ENCODE results near the gene COLEC12.

Gene COLEC12

GRCh38 chr18:484749-485464 is 15.6 kb downstream of the COLEC12 start:
- H3K27me3 ChIP-seq (ENCODE audit: control insufficient read depth, insufficient read depth, low read length), result no peaks in the 10 kb centered on the region
- no peaks in the 10 kb centered on the region for H3K4me1 ChIP-seq (ENCODE audit: control insufficient read depth, insufficient read depth, low read length)
- H3K4me3 ChIP-seq (ENCODE audit: low read length), result no peak overlapping the region
- H3K9ac ChIP-seq (ENCODE audit: low read length), result no peak overlapping the region
- no peak overlapping the region for H3K27ac ChIP-seq (ENCODE audit: low read depth, low read length)
- no peaks in the 10 kb centered on the region for H3K36me3 ChIP-seq (ENCODE audit: control insufficient read depth, insufficient read depth, low read length)

DNA sequence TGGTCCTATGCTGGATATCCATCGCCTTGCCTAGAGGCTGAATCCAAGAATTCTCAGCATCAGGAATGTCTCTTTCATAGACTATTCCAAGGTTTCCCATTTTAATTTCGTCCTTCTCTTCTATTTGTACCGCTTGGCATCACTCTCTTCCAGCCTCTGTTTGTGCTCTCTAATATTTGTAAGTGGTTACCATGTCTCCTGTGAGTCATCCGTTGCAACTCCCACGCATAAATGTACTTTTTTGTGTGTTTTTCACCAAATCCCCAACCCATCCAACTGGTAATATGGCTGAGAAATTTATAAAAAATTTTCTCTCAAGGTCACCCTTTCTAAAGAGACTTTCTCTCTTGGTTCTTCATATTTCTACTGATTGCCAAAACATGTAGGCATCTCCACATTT is 21.8 kb downstream of the COLEC12 start:
- Histone ChIP-seq H3K4me1 (ENCODE audit: control insufficient read depth, insufficient read depth, low read length) (peaks cover 22% of the 10 kb centered on the region), H3K27me3 (ENCODE audit: control insufficient read depth, insufficient read depth, low read length) (no peaks in the 10 kb centered on the region), H3K36me3 (ENCODE audit: control insufficient read depth, insufficient read depth, low read length) (no peaks in the 10 kb centered on the region), H3K4me3 (ENCODE audit: low read length) (no peak overlapping the region), H3K9ac (ENCODE audit: low read length) (no peak overlapping the region), H3K27ac (ENCODE audit: low read depth, low read length) (no peak overlapping the region)

DNA sequence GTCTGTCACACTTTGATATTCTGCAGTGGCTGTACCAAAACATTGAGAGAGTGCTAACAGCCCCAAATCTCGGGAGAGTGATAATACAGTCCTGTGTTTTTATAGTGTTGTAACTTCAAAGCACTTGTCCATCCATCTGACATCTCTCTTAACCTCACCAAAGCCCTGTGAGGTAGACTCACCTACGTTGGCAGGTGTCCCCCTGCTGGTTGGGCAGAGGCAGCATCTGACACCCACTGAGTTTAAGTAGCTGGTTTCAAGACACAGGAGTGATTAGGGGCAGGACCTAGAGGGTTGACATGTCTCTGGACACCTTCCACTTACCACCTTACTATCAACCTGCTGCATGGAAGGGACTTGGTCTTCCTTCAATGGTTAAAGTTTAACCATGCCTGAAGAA is 22.9 kb downstream of the COLEC12 start:
- Histone ChIP-seq H3K27me3 (ENCODE audit: control insufficient read depth, insufficient read depth, low read length) (no peaks in the 10 kb centered on the region), H3K4me3 (ENCODE audit: low read length) (no peak overlapping the region), H3K9ac (ENCODE audit: low read length) (no peak overlapping the region), H3K36me3 (ENCODE audit: control insufficient read depth, insufficient read depth, low read length) (no peaks in the 10 kb centered on the region), H3K4me1 (ENCODE audit: control insufficient read depth, insufficient read depth, low read length) (peaks cover 22% of the 10 kb centered on the region), H3K27ac (ENCODE audit: low read depth, low read length) (no peak overlapping the region)

DNA sequence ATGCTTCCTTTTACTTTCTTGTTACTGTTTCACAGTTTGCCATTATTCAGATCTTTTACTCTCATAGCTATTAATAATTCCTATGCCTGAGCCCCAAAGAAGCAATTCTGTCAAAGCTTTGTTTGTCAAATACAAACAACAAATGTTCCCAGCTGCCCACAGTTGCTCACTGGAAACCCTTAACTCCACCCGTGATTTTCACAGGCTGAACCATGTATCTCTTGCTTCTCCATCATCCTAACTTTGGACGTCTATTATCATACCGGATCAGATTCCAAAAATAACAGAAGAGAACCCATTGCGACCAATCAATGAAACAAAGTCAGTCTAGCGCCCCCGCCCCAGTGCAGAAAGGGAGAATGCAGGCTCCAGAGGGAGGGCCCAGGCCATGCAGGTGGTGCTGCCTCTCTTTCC is 24.2 kb downstream of the COLEC12 start:
- peaks cover 22% of the 10 kb centered on the region for H3K4me1 ChIP-seq (ENCODE audit: control insufficient read depth, insufficient read depth, low read length)
- no peak overlapping the region for H3K9ac ChIP-seq (ENCODE audit: low read length)
- H3K4me3 ChIP-seq (ENCODE audit: low read length), result no peak overlapping the region
- no peak overlapping the region for H3K27ac ChIP-seq (ENCODE audit: low read depth, low read length)
- no peaks in the 10 kb centered on the region for H3K27me3 ChIP-seq (ENCODE audit: control insufficient read depth, insufficient read depth, low read length)
- H3K36me3 ChIP-seq (ENCODE audit: control insufficient read depth, insufficient read depth, low read length), result no peaks in the 10 kb centered on the region

- peak overlapping the region; percentile 67 for H3K27ac ChIP-seq (ENCODE audit: low read depth, low read length)
- no peaks in the 10 kb centered on the region for H3K27me3 ChIP-seq (ENCODE audit: control insufficient read depth, insufficient read depth, low read length)
- no peak overlapping the region for H3K9ac ChIP-seq (ENCODE audit: low read length)
- H3K4me3 ChIP-seq (ENCODE audit: low read length), result no peak overlapping the region
- peaks cover 22% of the 10 kb centered on the region for H3K4me1 ChIP-seq (ENCODE audit: control insufficient read depth, insufficient read depth, low read length)
- no peaks in the 10 kb centered on the region for H3K36me3 ChIP-seq (ENCODE audit: control insufficient read depth, insufficient read depth, low read length)
Measured at GRCh38 chr18:475202-476031, 25.1 kb downstream of the COLEC12 start.

GRCh38 chr18:474416-474815 is 26.1 kb downstream of the COLEC12 start:
- Histone ChIP-seq H3K4me3 (ENCODE audit: low read length) (no peak overlapping the region), H3K27me3 (ENCODE audit: control insufficient read depth, insufficient read depth, low read length) (no peaks in the 10 kb centered on the region), H3K9ac (ENCODE audit: low read length) (no peak overlapping the region), H3K4me1 (ENCODE audit: control insufficient read depth, insufficient read depth, low read length) (peaks cover 21% of the 10 kb centered on the region), H3K27ac (ENCODE audit: low read depth, low read length) (no peak overlapping the region), H3K36me3 (ENCODE audit: control insufficient read depth, insufficient read depth, low read length) (no peaks in the 10 kb centered on the region)

DNA sequence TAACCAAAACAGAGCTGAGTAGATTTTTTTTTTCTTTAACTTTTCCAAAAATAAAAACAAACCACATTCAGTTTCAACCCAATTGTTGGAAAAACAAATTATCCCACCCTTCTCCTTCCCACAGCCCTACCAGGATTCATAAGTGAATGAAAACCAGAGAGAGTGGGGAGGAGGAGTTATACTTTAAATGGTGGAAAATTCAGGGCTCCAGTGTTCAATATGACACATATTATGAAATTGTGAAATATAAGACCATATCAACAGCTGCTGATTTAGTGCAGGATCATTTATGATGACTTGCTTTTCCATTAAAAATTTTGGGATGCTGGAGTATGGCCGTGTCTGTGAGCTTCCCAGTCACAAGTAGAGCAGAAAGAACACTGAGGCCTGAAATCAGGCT is 26.7 kb downstream of the COLEC12 start:
- Histone ChIP-seq H3K27me3 (ENCODE audit: control insufficient read depth, insufficient read depth, low read length) (no peaks in the 10 kb centered on the region), H3K4me3 (ENCODE audit: low read length) (no peak overlapping the region), H3K4me1 (ENCODE audit: control insufficient read depth, insufficient read depth, low read length) (peaks cover 17% of the 10 kb centered on the region), H3K27ac (ENCODE audit: low read depth, low read length) (no peak overlapping the region), H3K9ac (ENCODE audit: low read length) (no peak overlapping the region), H3K36me3 (ENCODE audit: control insufficient read depth, insufficient read depth, low read length) (no peaks in the 10 kb centered on the region)

- H3K27me3 ChIP-seq (ENCODE audit: control insufficient read depth, insufficient read depth, low read length), result no peaks in the 10 kb centered on the region
- peaks cover 17% of the 10 kb centered on the region for H3K4me1 ChIP-seq (ENCODE audit: control insufficient read depth, insufficient read depth, low read length)
- no peak overlapping the region for H3K4me3 ChIP-seq (ENCODE audit: low read length)
- no peak overlapping the region for H3K9ac ChIP-seq (ENCODE audit: low read length)
- no peak overlapping the region for H3K27ac ChIP-seq (ENCODE audit: low read depth, low read length)
- H3K36me3 ChIP-seq (ENCODE audit: control insufficient read depth, insufficient read depth, low read length), result no peaks in the 10 kb centered on the region
Measured at GRCh38 chr18:471716-472115, 28.8 kb downstream of the COLEC12 start.

DNA sequence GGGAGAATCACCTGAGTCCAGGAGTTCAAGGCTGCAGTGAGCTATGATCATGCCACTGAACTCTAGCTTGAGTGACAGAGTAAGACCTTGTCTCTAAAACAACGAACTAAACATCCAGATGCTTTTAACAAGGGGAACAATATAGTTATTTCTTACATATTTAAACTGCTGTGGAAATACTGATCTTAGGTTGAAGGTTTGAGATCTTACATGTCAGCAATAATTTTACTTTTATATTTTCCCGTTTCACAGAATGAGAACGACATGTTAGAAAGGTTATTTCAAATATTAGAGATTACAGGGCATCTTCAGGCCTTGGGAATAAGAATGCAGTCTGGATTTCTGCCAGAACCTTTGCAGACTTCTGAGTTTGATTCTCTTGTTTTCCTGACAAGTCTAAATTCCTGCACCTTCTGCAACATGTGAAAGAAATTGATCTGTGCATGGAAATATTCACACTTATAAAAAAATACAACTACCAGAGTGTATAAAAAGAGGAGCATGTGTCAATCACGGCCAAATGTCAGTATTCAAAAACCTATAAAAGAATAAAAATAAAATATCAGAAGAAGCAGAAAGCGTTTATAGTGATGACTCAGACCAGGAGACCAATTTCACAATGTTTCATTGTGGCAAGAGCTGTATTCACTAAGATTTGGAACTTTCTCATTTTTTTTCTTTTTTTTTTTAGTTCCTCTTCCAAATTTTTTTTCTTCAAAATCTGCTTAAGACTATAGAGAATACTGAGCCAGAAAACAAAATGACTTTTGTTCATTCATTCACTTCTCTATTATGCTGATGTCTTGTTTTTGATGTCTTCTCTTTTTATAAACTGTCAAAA is 29.6 kb downstream of the COLEC12 start:
- Histone ChIP-seq H3K27ac (ENCODE audit: low read depth, low read length) (no peak overlapping the region), H3K4me3 (ENCODE audit: low read length) (no peak overlapping the region), H3K27me3 (ENCODE audit: control insufficient read depth, insufficient read depth, low read length) (no peaks in the 10 kb centered on the region), H3K4me1 (ENCODE audit: control insufficient read depth, insufficient read depth, low read length) (peaks cover 10% of the 10 kb centered on the region), H3K9ac (ENCODE audit: low read length) (no peak overlapping the region), H3K36me3 (ENCODE audit: control insufficient read depth, insufficient read depth, low read length) (no peaks in the 10 kb centered on the region)

DNA sequence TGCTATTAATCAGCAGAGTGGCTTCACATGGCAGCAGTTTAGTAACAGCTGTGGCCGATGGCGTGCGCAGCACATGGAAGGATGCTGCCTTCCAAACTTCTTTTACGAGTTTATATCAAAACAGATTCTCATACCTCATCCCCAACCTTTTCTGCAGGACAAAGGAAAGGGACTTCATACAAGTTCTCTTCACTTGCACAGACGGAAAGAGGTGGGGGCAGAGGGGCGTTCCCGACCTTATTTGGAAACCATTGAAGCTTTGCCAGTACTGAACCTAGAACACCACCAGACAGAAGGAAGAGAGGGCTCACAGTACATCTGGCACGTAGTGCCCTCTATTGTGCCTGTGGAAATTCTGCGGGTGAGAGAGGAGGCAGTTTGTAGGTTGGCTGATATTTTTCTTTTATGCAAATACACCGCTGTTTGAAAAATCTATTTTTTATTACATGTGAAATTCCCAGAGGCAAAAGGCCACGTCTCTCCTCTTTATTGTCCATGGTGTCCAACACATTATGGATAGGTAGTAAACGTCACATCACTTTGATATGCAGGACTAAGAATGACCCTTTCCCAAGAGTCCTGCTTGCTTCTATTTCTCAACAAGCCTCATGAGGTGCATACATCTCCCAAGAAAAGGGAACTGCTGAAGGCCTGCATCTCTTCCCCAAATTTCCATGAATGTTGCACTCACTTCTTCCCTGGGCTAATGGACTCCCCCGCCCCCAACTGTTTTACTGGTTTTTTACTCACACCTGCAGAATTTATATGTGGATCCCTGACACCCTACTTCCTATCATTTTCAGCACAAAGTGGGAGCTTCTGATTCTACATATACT is 31.3 kb downstream of the COLEC12 start:
- Histone ChIP-seq H3K27ac (ENCODE audit: low read depth, low read length) (peak overlapping the region; percentile 9), H3K4me1 (ENCODE audit: control insufficient read depth, insufficient read depth, low read length) (peaks cover under 1% of the 10 kb centered on the region), H3K4me3 (ENCODE audit: low read length) (no peak overlapping the region), H3K27me3 (ENCODE audit: control insufficient read depth, insufficient read depth, low read length) (no peaks in the 10 kb centered on the region), H3K9ac (ENCODE audit: low read length) (no peak overlapping the region), H3K36me3 (ENCODE audit: control insufficient read depth, insufficient read depth, low read length) (no peaks in the 10 kb centered on the region)

DNA sequence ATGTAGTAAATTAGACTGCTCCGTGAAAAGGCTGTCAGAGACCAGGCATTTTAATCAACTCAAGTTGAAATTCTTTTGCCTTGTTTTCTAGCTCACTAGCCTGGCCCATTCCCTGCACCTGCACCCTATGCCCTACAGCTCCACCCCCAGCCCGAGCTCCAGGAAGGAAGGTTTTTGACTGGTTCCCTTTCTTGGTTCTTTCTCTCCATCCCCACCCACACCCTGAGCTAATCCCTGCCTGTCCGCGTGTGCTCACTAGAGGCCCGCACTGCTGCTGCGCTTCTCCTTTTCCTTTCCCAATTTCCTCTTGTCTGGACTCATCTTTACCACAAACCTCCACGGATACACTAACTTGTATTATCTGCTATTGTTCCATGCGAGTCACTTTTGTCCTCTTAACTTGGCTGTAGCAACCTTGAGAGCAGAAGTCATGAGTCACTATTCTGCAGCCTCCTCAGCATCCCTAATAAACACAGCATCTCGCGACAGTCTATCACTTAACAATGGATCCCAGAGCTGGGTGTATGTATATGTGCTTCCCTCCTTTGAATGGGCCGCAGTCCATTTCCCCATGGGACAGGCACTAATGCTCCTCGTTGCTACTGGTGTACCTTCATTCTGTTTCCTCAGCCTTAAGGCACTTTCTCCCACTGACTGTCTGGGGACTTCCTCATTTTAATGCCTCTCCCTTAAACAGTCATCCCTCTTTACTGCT is 36.5 kb downstream of the COLEC12 start:
- no peaks in the 10 kb centered on the region for H3K36me3 ChIP-seq (ENCODE audit: control insufficient read depth, insufficient read depth, low read length)
- H3K4me3 ChIP-seq (ENCODE audit: low read length), result no peak overlapping the region
- H3K9ac ChIP-seq (ENCODE audit: low read length), result no peak overlapping the region
- peaks cover 2% of the 10 kb centered on the region for H3K4me1 ChIP-seq (ENCODE audit: control insufficient read depth, insufficient read depth, low read length)
- H3K27me3 ChIP-seq (ENCODE audit: control insufficient read depth, insufficient read depth, low read length), result no peaks in the 10 kb centered on the region
- no peak overlapping the region for H3K27ac ChIP-seq (ENCODE audit: low read depth, low read length)

Measured in rectal smooth muscle tissue (tissue), 1 donor.